ENCODE measurements around the gene PNPLA6.
A peak's percentile ranks its signal among the peaks of the same experiment; 100 is the strongest.
"Not testable (repeated sequence)": the region's sequence is repeated elsewhere in the genome, so short reads cannot be mapped to it uniquely, and the experiment has no call there.

The PNPLA6 gene

GRCh38 chr19:7556696-7557315, 21.3 kb downstream of the PNPLA6 start:
- DNase-seq: no peak

GRCh38 chr19:7558667-7559066, 23.1 kb downstream of the PNPLA6 start:
- DNase-seq: no peak

- no peak for DNase-seq
Measured at GRCh38 chr19:7559102-7559501, 23.6 kb downstream of the PNPLA6 start.

- no peak for DNase-seq
Measured at GRCh38 chr19:7560255-7560654, 24.7 kb downstream of the PNPLA6 start.

- no peak for DNase-seq
Measured at GRCh38 chr19:7561325-7561724, 25.8 kb downstream of the PNPLA6 start.

- DNase-seq: no peak
Measured at GRCh38 chr19:7562646-7563393, 27.3 kb downstream of the PNPLA6 start.

GRCh38 chr19:7564866-7565265, 29.3 kb downstream of the PNPLA6 start:
- DNase-seq: no peak

- DNase-seq: no peak
Measured at GRCh38 chr19:7565332-7565731, 29.8 kb downstream of the PNPLA6 start.

GRCh38 chr19:7570761-7571160, 35.2 kb downstream of the PNPLA6 start:
- no peak for DNase-seq

- DNase-seq: peak; percentile 20
Measured at GRCh38 chr19:7575434-7576040, 40.0 kb downstream of the PNPLA6 start.

GRCh38 chr19:7577422-7577821, 41.9 kb downstream of the PNPLA6 start:
- not testable (repeated sequence) for DNase-seq

- DNase-seq: no peak
Measured at GRCh38 chr19:7578127-7578526, 42.6 kb downstream of the PNPLA6 start.

GRCh38 chr19:7579182-7579581, 43.7 kb downstream of the PNPLA6 start:
- no peak for DNase-seq

GRCh38 chr19:7582446-7582845, 46.9 kb downstream of the PNPLA6 start:
- no peak for DNase-seq

GRCh38 chr19:7589822-7590221, 54.3 kb downstream of the PNPLA6 start:
- DNase-seq: no peak

- DNase-seq: no peak
Measured at GRCh38 chr19:7590256-7590655, 54.7 kb downstream of the PNPLA6 start.

GRCh38 chr19:7595466-7596133, 60.1 kb downstream of the PNPLA6 start, which contains the start of gene CAMSAP3:
Gene CAMSAP3, plus strand, starts transcription at chr19:7595863. Its CDS starts 140 bp downstream, at chr19:7596003.
- no peak for DNase-seq

- DNase-seq: no peak
Measured at GRCh38 chr19:7596211-7596937, 60.9 kb downstream of the PNPLA6 start.

GRCh38 chr19:7597689-7598088, 62.2 kb downstream of the PNPLA6 start:
- no peak for DNase-seq

GRCh38 chr19:7598180-7598579, 62.7 kb downstream of the PNPLA6 start:
- no peak for DNase-seq

GRCh38 chr19:7600721-7601120, 65.2 kb downstream of the PNPLA6 start:
- no peak for DNase-seq

- no peak for DNase-seq
Measured at GRCh38 chr19:7602240-7602934, 66.9 kb downstream of the PNPLA6 start.
